RWPE2 (cell line): ENCODE data around the gene KBTBD8.
A peak's percentile ranks its signal among the peaks of the same experiment; 100 is the strongest.

Experiments used
- ATAC-seq: fragments of 200-7000 bp; cut with Tn5 transposase; 3 replicates; pipeline ENCODE4 v1.9.1; 2021; ENCODE audit warnings: low read depth
- DNase-seq: peaks from one replicate; pipeline ENCODE4 v3.0.0-alpha.2; 2020; ENCODE audit warnings: low spot score
- H3K27ac ChIP-seq: fragments of 450-650 bp; 2 replicates; pipeline ENCODE4 v1.5.1; 2017; ENCODE audit warnings: mild to moderate bottlenecking; ENCODE audit not compliant: poor library complexity, severe bottlenecking
- H3K27me3 ChIP-seq: fragments of 250-450 bp; sonication (Bioruptor Pico); 2 replicates; pipeline ENCODE4 v1.5.1; 2021; ENCODE audit warnings: mild to moderate bottlenecking, moderate library complexity; ENCODE audit not compliant: insufficient read depth, poor library complexity, severe bottlenecking
- H3K36me3 ChIP-seq: fragments of 250-450 bp; sonication (Bioruptor Pico); 2 replicates; pipeline ENCODE4 v1.5.1; 2020; ENCODE audit warnings: low read depth, mild to moderate bottlenecking, moderate library complexity
- H3K4me1 ChIP-seq: fragments of 250-450 bp; sonication (Bioruptor Pico); 2 replicates; pipeline ENCODE4 v1.5.1; 2021; ENCODE audit warnings: mild to moderate bottlenecking, moderate library complexity; ENCODE audit not compliant: insufficient read depth, poor library complexity, severe bottlenecking
- H3K4me3 ChIP-seq: fragments of 250-450 bp; sonication (Bioruptor Pico); 2 replicates; pipeline ENCODE4 v1.5.1; 2021; ENCODE audit warnings: mild to moderate bottlenecking, moderate library complexity; ENCODE audit not compliant: severe bottlenecking
- H3K9me3 ChIP-seq: fragments of 250-450 bp; sonication (Bioruptor Pico); 2 replicates; pipeline ENCODE4 v1.5.1; 2021; ENCODE audit warnings: mild to moderate bottlenecking, moderate library complexity; ENCODE audit not compliant: severe bottlenecking
- CTCF ChIP-seq: fragments of 450-650 bp; IDR thresholded peaks from one replicate; pipeline ENCODE4 v1.5.1; 2017; ENCODE audit warnings: mild to moderate bottlenecking, moderate library complexity; ENCODE audit not compliant: poor library complexity, severe bottlenecking

Gene KBTBD8

GRCh38 chr3:66998113-66998903 is at the start of gene KBTBD8:
TSS of gene KBTBD8 (plus strand) at chr3:66998307. CDS start at chr3:66998356, 49 bp downstream.
- Histone ChIP-seq H3K9me3 (no peaks in the 10 kb centered on the region), H3K27me3 (no peaks in the 10 kb centered on the region), H3K27ac (no peak within 1 kb of the TSS), H3K4me1 (peaks cover 16% of the 10 kb centered on the region), H3K4me3 (peak within 1 kb of the TSS; percentile 60), H3K36me3 (peaks cover 5% of the 10 kb centered on the region; the same call in 1 of the 2 replicates)
- no peak for TF ChIP-seq CTCF
- DNase-seq (peak; percentile 97), ATAC-seq (peak; percentile 96)

- no peak for DNase-seq
- no peaks in the 10 kb centered on the region for H3K4me1 ChIP-seq
- H3K36me3 ChIP-seq, result no peaks in the 10 kb centered on the region
- TF ChIP-seq CTCF, result no peak
- ATAC-seq, result no peak
- no peak overlapping the region for H3K4me3 ChIP-seq
- no peak overlapping the region for H3K27ac ChIP-seq
- H3K27me3 ChIP-seq, result peaks cover 8% of the 10 kb centered on the region
- H3K9me3 ChIP-seq, result no peaks in the 10 kb centered on the region
Observed at GRCh38 chr3:66948838-66949237, 49.3 kb upstream of the KBTBD8 start.

GRCh38 chr3:66949898-66950297 is 48.2 kb upstream of the KBTBD8 start:
- DNase-seq (no peak), ATAC-seq (no peak)
- Histone ChIP-seq H3K4me3 (no peak overlapping the region), H3K4me1 (no peaks in the 10 kb centered on the region), H3K36me3 (no peaks in the 10 kb centered on the region), H3K27me3 (peaks cover 8% of the 10 kb centered on the region), H3K27ac (no peak overlapping the region), H3K9me3 (no peaks in the 10 kb centered on the region)
- no peak for TF ChIP-seq CTCF

- Histone ChIP-seq H3K9me3 (no peaks in the 10 kb centered on the region), H3K27ac (no peak overlapping the region), H3K4me1 (no peaks in the 10 kb centered on the region), H3K4me3 (no peak overlapping the region), H3K27me3 (peaks cover 21% of the 10 kb centered on the region), H3K36me3 (no peaks in the 10 kb centered on the region)
- DNase-seq (no peak), ATAC-seq (no peak)
- no peak for TF ChIP-seq CTCF
Observed at GRCh38 chr3:66952357-66952756, 45.8 kb upstream of the KBTBD8 start.

- Histone ChIP-seq H3K9me3 (no peaks in the 10 kb centered on the region), H3K27me3 (peaks cover 34% of the 10 kb centered on the region), H3K4me1 (no peaks in the 10 kb centered on the region), H3K4me3 (no peak overlapping the region), H3K36me3 (no peaks in the 10 kb centered on the region), H3K27ac (no peak overlapping the region)
- ATAC-seq, result no peak
- no peak for DNase-seq
- TF ChIP-seq CTCF, result no peak
Observed at GRCh38 chr3:66953934-66954445, 44.1 kb upstream of the KBTBD8 start.
